ENCODE measurements around the gene CRTC2. TPM values are rescaled to one million over a fixed set of nuclear protein-coding genes. Genes with fewer than 3 reads are reported as not detected.
A peak's percentile ranks its signal among the peaks of the same experiment; 100 is the strongest.

The CRTC2 gene
- total and polyA plus RNA-seq, 9 of the 15 experiments (the other 6 are each of a cell fraction or from before 2014, with no cell fraction given) = 2.7 to 26.4 (median 10.2) TPM

GRCh38 chr1:153919876-153920852 is 38.2 kb downstream of the CRTC2 start (continued):
- TF ChIP-seq MAFF (IDR thresholded peaks at IDR 0.05; ENCODE audit: low read length) (no peak), CBX5 (IDR thresholded peaks at IDR 0.05; ENCODE audit: borderline replicate concordance, low read depth) (no peak; the same call in 1 of the 2 replicates), RAD21 (CRISPR knock-in tag; conservative IDR thresholded peaks at IDR 0.05 in 1 of 2, IDR thresholded peaks at IDR 0.05 in 1 of 2) (peak; percentile 33 to 64; a peak in 2 of 4 replicates), GTF2B (IDR thresholded peaks at IDR 0.05; ENCODE audit: extremely low read depth, insufficient read length) (no peak), LARP7 (IDR thresholded peaks at IDR 0.05) (no peak), ARID1B (IDR thresholded peaks at IDR 0.05) (peak; percentile 48), ZNF609 (CRISPR knock-in tag; IDR thresholded peaks at IDR 0.05; ENCODE audit: borderline replicate concordance) (no peak), CBFA2T3 (IDR thresholded peaks at IDR 0.05) (no peak), ESRRA (IDR thresholded peaks at IDR 0.05; ENCODE audit: borderline replicate concordance, low read depth) (peak; percentile 63; the same call in 1 of the 2 replicates), DPF2 (IDR thresholded peaks at IDR 0.05) (peak; percentile 57; the same call in 1 of the 2 replicates), SRSF9 (IDR thresholded peaks at IDR 0.05; ENCODE audit: borderline replicate concordance, low read depth, low read length) (no peak), EP300 (IDR thresholded peaks at IDR 0.05; ENCODE audit: low read length) (no peak; the same call in 1 of the 2 replicates), PATZ1 (CRISPR knock-in tag; IDR thresholded peaks at IDR 0.05; ENCODE audit: borderline replicate concordance) (no peak), DEAF1 (CRISPR knock-in tag; IDR thresholded peaks at IDR 0.05) (peak; percentile 25; the same call in 1 of the 2 replicates), TOE1 (IDR thresholded peaks at IDR 0.05; ENCODE audit: borderline replicate concordance) (0 out of 2 replicates have a peak, but pooled peaks have one; percentile 35), TOE1 (CRISPR knock-in tag; IDR thresholded peaks at IDR 0.05; ENCODE audit: borderline replicate concordance, low read depth) (no peak), SIN3A (IDR thresholded peaks at IDR 0.05; ENCODE audit: borderline replicate concordance in 2 of 2, control insufficient read depth in 1 of 2, low read depth in 2 of 2, low read length in 2 of 2) (no peak)

All from K562 (cell line).